ENCODE results near the gene CD44.

- TF ChIP-seq CTCF (IDR thresholded peaks at IDR 0.05 in 2 of 3, conservative IDR thresholded peaks at IDR 0.05 in 1 of 3; ENCODE audit: control insufficient read depth in 2 of 3, extremely low read depth in 1 of 3, insufficient read depth in 1 of 3, low read depth in 3 of 3, low read length in 3 of 3), result no peak
- no peak for TF ChIP-seq NR2C2 (IDR thresholded peaks at IDR 0.05; ENCODE audit: borderline replicate concordance, control insufficient read depth, insufficient read length, low read depth)
- no peak for TF ChIP-seq POLR2A (IDR thresholded peaks at IDR 0.05; ENCODE audit: low read depth, low read length)
- no peak for TF ChIP-seq CEBPB (IDR thresholded peaks at IDR 0.05; ENCODE audit: borderline replicate concordance in 1 of 2, low read depth in 2 of 2, low read length in 2 of 2)
- no peak for TF ChIP-seq BRCA1 (IDR thresholded peaks at IDR 0.05; ENCODE audit: low read depth, low read length)
- no peak for TF ChIP-seq YY1 (IDR thresholded peaks at IDR 0.05; ENCODE audit: low read depth, low read length)
- no peak for TF ChIP-seq POLR2AphosphoS5 (IDR thresholded peaks at IDR 0.05; ENCODE audit: low read length)
- no peak for TF ChIP-seq MYC (IDR thresholded peaks at IDR 0.05; ENCODE audit: insufficient read depth, insufficient read length, insufficient replicate concordance, low read length, severe bottlenecking)
These were observed 44.5 kb downstream of the CD44 start for GRCh38 chr11:35183326-35183925.

Measured in GM12878 (cell line).